ENCODE results near the gene ABCC1.

ABCC1 gene

GRCh38 chr16:16116841-16117240, 167.4 kb downstream of the ABCC1 start:
- DNase-seq = no peak

- DNase-seq = no peak
Observed at GRCh38 chr16:16118337-16118736, 168.9 kb downstream of the ABCC1 start.

- DNase-seq = no peak
Observed at GRCh38 chr16:16120044-16120381, 170.6 kb downstream of the ABCC1 start.

GRCh38 chr16:16120382-16121184, 171.2 kb downstream of the ABCC1 start:
- DNase-seq = no peak

- no peak for DNase-seq
Observed at GRCh38 chr16:16121185-16121727, 171.8 kb downstream of the ABCC1 start.

GRCh38 chr16:16122264-16122663, 172.8 kb downstream of the ABCC1 start:
- DNase-seq = no peak

- no peak for DNase-seq
Observed at GRCh38 chr16:16124438-16124837, 175.0 kb downstream of the ABCC1 start.

- no peak for DNase-seq
Observed at GRCh38 chr16:16124974-16125373, 175.6 kb downstream of the ABCC1 start.

- DNase-seq = no peak
Observed at GRCh38 chr16:16126896-16127295, 177.5 kb downstream of the ABCC1 start.

- peak; percentile 38 for DNase-seq
Observed at GRCh38 chr16:16127469-16128116, 178.2 kb downstream of the ABCC1 start.

- no peak for DNase-seq
Observed at GRCh38 chr16:16131204-16131603, 181.8 kb downstream of the ABCC1 start.

- DNase-seq = no peak
Observed at GRCh38 chr16:16131659-16132058, 182.2 kb downstream of the ABCC1 start.

- DNase-seq = no peak
Observed at GRCh38 chr16:16133943-16134604, 184.7 kb downstream of the ABCC1 start.

GRCh38 chr16:16136588-16136987, 187.2 kb downstream of the ABCC1 start:
- no peak for DNase-seq

- no peak for DNase-seq
Observed at GRCh38 chr16:16137110-16137509, 187.7 kb downstream of the ABCC1 start.

GRCh38 chr16:16138034-16138635, 188.7 kb downstream of the ABCC1 start:
- DNase-seq = no peak

- no peak for DNase-seq
Observed at GRCh38 chr16:16139061-16139460, 189.6 kb downstream of the ABCC1 start.

- DNase-seq = no peak
Observed at GRCh38 chr16:16139806-16140205, 190.4 kb downstream of the ABCC1 start.

- DNase-seq = no peak
Observed at GRCh38 chr16:16140537-16140936, 191.1 kb downstream of the ABCC1 start.

- DNase-seq = no peak
Observed at GRCh38 chr16:16141141-16141540, 191.7 kb downstream of the ABCC1 start.

- no peak for DNase-seq
Observed at GRCh38 chr16:16141784-16142396, 192.5 kb downstream of the ABCC1 start.

- DNase-seq = no peak
Observed at GRCh38 chr16:16143038-16143763, 193.8 kb downstream of the ABCC1 start.
